ENCODE results near the gene PSMD14. TPM values are rescaled to one million over a fixed set of nuclear protein-coding genes. Genes with fewer than 3 reads are reported as not detected.

The PSMD14 gene
- total RNA-seq, 2 experiments from 2014 or later: 49.2 to 84.3 TPM

DNA sequence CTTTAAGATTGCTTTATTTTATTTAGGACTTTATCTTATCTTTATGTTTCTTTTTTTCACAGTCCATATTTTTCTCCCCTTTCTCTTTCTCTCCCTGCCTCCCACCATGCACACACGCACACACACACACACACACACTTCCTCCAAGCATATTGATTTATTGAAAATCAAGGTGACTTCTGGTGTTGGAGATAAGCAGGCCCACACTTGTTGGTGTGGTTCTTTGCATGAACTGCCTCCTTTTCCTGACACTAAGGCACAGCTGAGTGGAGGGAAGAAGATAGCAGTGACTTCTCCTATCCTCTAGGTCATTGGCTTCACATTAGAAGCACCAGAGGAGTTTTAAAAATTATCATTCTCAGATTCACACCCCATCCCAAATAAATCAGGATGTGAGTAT, 125.9 kb downstream of the PSMD14 start:
- no TSS peak for BruUV-seq (replicated peaks)
- DNase-seq (ENCODE audit: low spot score): no peak

DNA sequence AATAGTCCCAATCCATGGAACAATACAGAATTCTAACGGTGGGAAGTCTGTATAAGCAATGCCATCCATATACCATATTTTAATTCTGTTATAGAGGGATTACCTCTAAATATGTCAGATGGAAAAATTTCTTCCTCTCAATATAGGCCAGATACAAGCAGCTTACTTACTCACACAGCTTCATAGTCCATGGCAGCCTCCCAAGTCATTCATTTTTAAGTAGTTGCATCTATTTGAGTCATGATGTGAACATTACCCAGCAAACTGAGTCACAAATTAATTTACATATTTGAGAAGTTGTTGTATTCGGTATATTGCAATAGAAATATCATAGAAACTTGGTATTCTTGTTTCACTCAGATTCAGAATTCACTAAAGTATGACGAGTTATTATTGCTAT, 128.2 kb downstream of the PSMD14 start:
- BruUV-seq (replicated peaks): no TSS peak
- Histone ChIP-seq H3K9me2 (ENCODE audit: insufficient read depth, low read length) (0 out of 2 replicates have a peak, but pooled peaks cover 4% of the 10 kb centered on the region), H3K4me1 (ENCODE audit: insufficient read depth, low read length, poor library complexity, severe bottlenecking) (no peaks in the 10 kb centered on the region), H3K4me3 (ENCODE audit: low read depth, low read length, poor library complexity, severe bottlenecking) (no peak overlapping the region), H3K79me2 (ENCODE audit: insufficient read depth, low read depth, low read length) (no peaks in the 10 kb centered on the region), H3K36me3 (ENCODE audit: insufficient read depth, low read length) (no peaks in the 10 kb centered on the region), H2AFZ (ENCODE audit: low read length) (no peak overlapping the region), H4K20me1 (ENCODE audit: insufficient read depth, low read length) (no peaks in the 10 kb centered on the region), H3K9me3 (ENCODE audit: low read length) (no peaks in the 10 kb centered on the region), H3K4me2 (ENCODE audit: low read length) (no peak overlapping the region), H3K27ac (ENCODE audit: low read depth, low read length, poor library complexity, severe bottlenecking) (no peak overlapping the region)
- DNase-seq (ENCODE audit: low spot score): no peak
- intact Hi-C loops (cut with micrococcal nuclease; ENCODE audit: unreplicated experiment): no loop called here
- ChIA-PET CTCF (ENCODE audit: unreplicated experiment) (no interaction called here), POLR2A (interaction anchor here (0.8 to 1.1 kb wide), 2 partner anchors 12 to 652 kb away, joined by 3 read pairs; no protein-coding TSS in a partner anchor)
- TF ChIP-seq, protein P1, sequence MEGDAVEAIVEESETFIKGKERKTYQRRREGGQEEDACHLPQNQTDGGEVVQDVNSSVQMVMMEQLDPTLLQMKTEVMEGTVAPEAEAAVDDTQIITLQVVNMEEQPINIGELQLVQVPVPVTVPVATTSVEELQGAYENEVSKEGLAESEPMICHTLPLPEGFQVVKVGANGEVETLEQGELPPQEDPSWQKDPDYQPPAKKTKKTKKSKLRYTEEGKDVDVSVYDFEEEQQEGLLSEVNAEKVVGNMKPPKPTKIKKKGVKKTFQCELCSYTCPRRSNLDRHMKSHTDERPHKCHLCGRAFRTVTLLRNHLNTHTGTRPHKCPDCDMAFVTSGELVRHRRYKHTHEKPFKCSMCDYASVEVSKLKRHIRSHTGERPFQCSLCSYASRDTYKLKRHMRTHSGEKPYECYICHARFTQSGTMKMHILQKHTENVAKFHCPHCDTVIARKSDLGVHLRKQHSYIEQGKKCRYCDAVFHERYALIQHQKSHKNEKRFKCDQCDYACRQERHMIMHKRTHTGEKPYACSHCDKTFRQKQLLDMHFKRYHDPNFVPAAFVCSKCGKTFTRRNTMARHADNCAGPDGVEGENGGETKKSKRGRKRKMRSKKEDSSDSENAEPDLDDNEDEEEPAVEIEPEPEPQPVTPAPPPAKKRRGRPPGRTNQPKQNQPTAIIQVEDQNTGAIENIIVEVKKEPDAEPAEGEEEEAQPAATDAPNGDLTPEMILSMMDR (conservative IDR thresholded peaks at IDR 0.05; ENCODE audit: low read length): no peak
- no peak for TF ChIP-seq EZH2phosphoT487 (IDR thresholded peaks at IDR 0.05; ENCODE audit: borderline replicate concordance, low read depth, low read length)

More for the DNA sequence above, 125.9 kb downstream of the PSMD14 start:
- CTCF ChIA-PET (ENCODE audit: unreplicated experiment): no interaction called here
- Histone ChIP-seq H3K9me3 (ENCODE audit: low read length) (no peaks in the 10 kb centered on the region), H2AFZ (ENCODE audit: low read length) (no peak overlapping the region), H3K27ac (ENCODE audit: low read depth, low read length, poor library complexity, severe bottlenecking) (no peak overlapping the region), H3K4me1 (ENCODE audit: insufficient read depth, low read length, poor library complexity, severe bottlenecking) (no peaks in the 10 kb centered on the region), H3K9me2 (ENCODE audit: insufficient read depth, low read length) (0 out of 2 replicates have a peak, but pooled peaks cover 4% of the 10 kb centered on the region), H3K36me3 (ENCODE audit: insufficient read depth, low read length) (no peaks in the 10 kb centered on the region), H3K79me2 (ENCODE audit: insufficient read depth, low read depth, low read length) (no peaks in the 10 kb centered on the region), H3K4me2 (ENCODE audit: low read length) (no peak overlapping the region), H3K4me3 (ENCODE audit: low read depth, low read length, poor library complexity, severe bottlenecking) (no peak overlapping the region), H4K20me1 (ENCODE audit: insufficient read depth, low read length) (no peaks in the 10 kb centered on the region)
- POLR2A ChIA-PET: interaction anchor here (1.1 kb wide), 1 partner anchor 23 kb away, joined by 3 read pairs; no protein-coding TSS in a partner anchor
- intact Hi-C loops (cut with micrococcal nuclease; ENCODE audit: unreplicated experiment): no loop called here
- TF ChIP-seq, protein P1 (conservative IDR thresholded peaks at IDR 0.05; ENCODE audit: low read length): no peak
- no peak for TF ChIP-seq EZH2phosphoT487 (IDR thresholded peaks at IDR 0.05; ENCODE audit: borderline replicate concordance, low read depth, low read length)

DNA sequence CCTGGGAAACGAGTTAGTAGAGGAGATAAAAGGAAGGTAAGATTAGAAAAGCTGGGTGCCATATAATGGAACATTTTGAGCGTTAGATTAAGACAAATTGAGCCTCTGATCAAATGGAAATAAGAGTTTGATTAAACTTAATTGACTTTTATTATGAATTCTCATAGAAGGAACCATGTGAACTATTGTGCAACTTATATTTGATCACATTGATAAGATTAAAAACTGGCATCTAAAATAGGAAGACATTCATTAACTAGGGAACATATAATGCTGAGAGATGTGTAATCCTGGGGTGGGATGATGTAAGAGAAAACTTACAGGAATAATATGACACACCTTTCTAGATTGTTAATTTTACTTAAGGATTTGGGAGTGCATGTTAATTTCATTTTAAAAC, 130.4 kb downstream of the PSMD14 start:
- Histone ChIP-seq H3K4me2 (ENCODE audit: low read length) (no peak overlapping the region), H3K9me3 (ENCODE audit: low read length) (no peaks in the 10 kb centered on the region), H3K79me2 (ENCODE audit: insufficient read depth, low read depth, low read length) (no peaks in the 10 kb centered on the region), H3K9me2 (ENCODE audit: insufficient read depth, low read length) (0 out of 2 replicates have a peak, but pooled peaks cover 4% of the 10 kb centered on the region), H4K20me1 (ENCODE audit: insufficient read depth, low read length) (no peaks in the 10 kb centered on the region), H3K4me3 (ENCODE audit: low read depth, low read length, poor library complexity, severe bottlenecking) (no peak overlapping the region), H2AFZ (ENCODE audit: low read length) (no peak overlapping the region), H3K27ac (ENCODE audit: low read depth, low read length, poor library complexity, severe bottlenecking) (no peak overlapping the region), H3K4me1 (ENCODE audit: insufficient read depth, low read length, poor library complexity, severe bottlenecking) (no peaks in the 10 kb centered on the region), H3K36me3 (ENCODE audit: insufficient read depth, low read length) (no peaks in the 10 kb centered on the region)
- intact Hi-C loops (cut with micrococcal nuclease; ENCODE audit: unreplicated experiment): no loop called here
- BruUV-seq (replicated peaks): no TSS peak
- ChIA-PET CTCF (ENCODE audit: unreplicated experiment) (no interaction called here), POLR2A (no interaction called here)
- no peak for DNase-seq (ENCODE audit: low spot score)
- TF ChIP-seq EZH2phosphoT487 (IDR thresholded peaks at IDR 0.05; ENCODE audit: borderline replicate concordance, low read depth, low read length): no peak
